HUDEP-2 (cell line): ENCODE data around the gene RASIP1.
A peak's percentile ranks its signal among the peaks of the same experiment; 100 is the strongest.

Experiments used
- DNase-seq, 76 experiments: peaks; one replicate each; lab custom pipeline; 2025; ENCODE audit not compliant: unreplicated experiment in 76 of 76; lab: John Stamatoyannopoulos, UW

Gene RASIP1

GRCh38 chr19:48756686-48757085 lies 16.3 kb upstream of the RASIP1 start:
- DNase-seq, result no peak

- DNase-seq, result no peak
Measured at GRCh38 chr19:48756212-48756611, 15.8 kb upstream of the RASIP1 start.

- no peak for DNase-seq
Measured at GRCh38 chr19:48755787-48756186, 15.4 kb upstream of the RASIP1 start.

- peak in 16 of 76 experiments; percentile 13 to 45 (median 27) for DNase-seq
Measured at GRCh38 chr19:48755084-48755641, 14.8 kb upstream of the RASIP1 start, which contains the start of gene FGF21. Gene FGF21 (plus strand): TSS chr19:48755524. CDS start chr19:48756237, 713 bp downstream.

GRCh38 chr19:48752496-48753365 lies 12.3 kb upstream of the RASIP1 start, which contains the start of gene FUT1:
Gene FUT1 (minus strand): TSS chr19:48752641. CDS start chr19:48751281, 1,360 bp downstream.
- peak in 64 of 76 experiments; percentile 17 to 85 (median 64) for DNase-seq

- DNase-seq, result peak in 11 of 76 experiments; percentile 12 to 61 (median 25)
Measured at GRCh38 chr19:48751845-48752495, 11.6 kb upstream of the RASIP1 start.

- peak in 66 of 76 experiments; percentile 19 to 85 (median 66) for DNase-seq
Measured at GRCh38 chr19:48750771-48751504, 10.5 kb upstream of the RASIP1 start.

GRCh38 chr19:48750351-48750750 lies 9.9 kb upstream of the RASIP1 start:
- peak in 5 of 76 experiments; percentile 28 to 46 (median 37) for DNase-seq

- DNase-seq, result peak in 1 of 76 experiments; percentile 16
Measured at GRCh38 chr19:48749571-48750198, 9.3 kb upstream of the RASIP1 start.

GRCh38 chr19:48746738-48747575 lies 6.5 kb upstream of the RASIP1 start, which contains the start of gene IZUMO1:
Gene IZUMO1 (minus strand): TSS chr19:48746909. CDS start chr19:48745859, 1,050 bp downstream.
- DNase-seq, result peak in 65 of 76 experiments; percentile 27 to 87 (median 72)

- peak in 1 of 76 experiments; percentile 20 for DNase-seq
Measured at GRCh38 chr19:48746110-48746509, 5.7 kb upstream of the RASIP1 start.

- peak in 63 of 76 experiments; percentile 25 to 81 (median 61) for DNase-seq
Measured at GRCh38 chr19:48745208-48745995, 5.0 kb upstream of the RASIP1 start.

GRCh38 chr19:48742096-48742495 lies 1.7 kb upstream of the RASIP1 start:
- no peak for DNase-seq

- DNase-seq, result peak in 73 of 76 experiments; percentile 40 to 99 (median 88)
Measured at GRCh38 chr19:48741129-48741999, 954 bp upstream of the RASIP1 start.

GRCh38 chr19:48739404-48740163 lies 826 bp downstream of the RASIP1 start:
- DNase-seq, result peak in 1 of 76 experiments; percentile 23
